Esophagus squamous epithelium (tissue), 5 donors: ENCODE results near the gene MLPH. TPM values are rescaled to one million over a fixed set of nuclear protein-coding genes. Genes with fewer than 3 reads are reported as not detected.

Experiments used
- DNase-seq: peaks from one replicate; lab custom pipeline; 2025; lab: John Stamatoyannopoulos, UW
- H3K27ac ChIP-seq, 4 donors: fragments of 200-600 bp; sonication (generic); one replicate each; pipeline ENCODE4 v1.5.1; 2016 to 2019; ENCODE audit warnings: mild to moderate bottlenecking in 1 of 4
- H3K27me3 ChIP-seq, 4 donors: fragments of 200-600 bp; sonication (generic); 1 replicate in 3 of 4; 2 replicates in 1 of 4; pipeline versions ENCODE4 v1.5.1 to v1.6.0; 2017 to 2021; ENCODE audit warnings: antibody characterized with exemption in 1 of 4
- H3K36me3 ChIP-seq, 3 donors: fragments of 200-600 bp; sonication (generic); one replicate each; pipeline ENCODE4 v1.5.1; 2016 to 2019
- H3K4me1 ChIP-seq, 3 donors: fragments of 200-600 bp; sonication (generic); one replicate each; pipeline ENCODE4 v1.5.1; 2017 to 2019
- H3K4me3 ChIP-seq, 4 donors: fragments of 200-600 bp; sonication (generic); 1 replicate in 3 of 4; 2 replicates in 1 of 4; pipeline ENCODE4 v1.5.1; 2016 to 2019; ENCODE audit warnings: mild to moderate bottlenecking in 2 of 4, moderate library complexity in 1 of 4
- H3K9me3 ChIP-seq, 3 donors: fragments of 200-600 bp; sonication (generic); one replicate each; pipeline ENCODE4 v1.5.1; 2016 to 2019
- CTCF ChIP-seq, 6 experiments: fragments of 450-650 bp in 4 of 6; fragments of 200-600 bp in 2 of 6; sonication (generic) in 2 of 6; IDR thresholded peaks; one replicate each; pipeline ENCODE4 v1.5.1; 2016 to 2019; ENCODE audit warnings: antibody characterized with exemption in 6 of 6, mild to moderate bottlenecking in 4 of 6, moderate library complexity in 4 of 6
- POLR2A ChIP-seq, 4 donors: fragments of 450-650 bp; IDR thresholded peaks; one replicate each; pipeline ENCODE4 v1.6.1; 2017; ENCODE audit warnings: antibody characterized with exemption in 4 of 4, mild to moderate bottlenecking in 4 of 4, moderate library complexity in 3 of 4
- WGBS, 2 donors: methylation state at CpG; one replicate each; pipeline ENCODE4 v1.1.5; 2018; 5-methylcytosine and 5-hydroxymethylcytosine counted together
- intact Hi-C: fragments of 100-400 bp; cut with DNase I; formaldehyde crosslinking; loops from one replicate; pipeline ENCODE4 v1.15.0; 2022
- total RNA-seq, 4 donors: library from RNA; depleted of rRNA; stranded (reverse); fragments of >200 nt; gene quantifications; one replicate each; pipeline ENCODE4 v1.1.0, GENCODE V29; 2016
- donor health status: DM: yes; HTN: yes; CAD: no.

MLPH gene
- total RNA-seq, 4 donors from 2014 or later: 1.8 to 10.5 (median 7.6) TPM

GRCh38 chr2:237573721-237574415 is 86.8 kb downstream of the MLPH start:
- no peak for DNase-seq
- 83 to 86% methylated on average over 6 to 7 of the region's 8 CpGs for WGBS, 2 donors
- no peaks in the 10 kb centered on the region for H3K27me3 ChIP-seq
- H3K27ac ChIP-seq: no peak overlapping the region
- TF ChIP-seq POLR2A (IDR thresholded peaks at IDR 0.05) (no peak), CTCF (IDR thresholded peaks at IDR 0.05) (no peak)
- intact Hi-C loops: loop anchor here (2.0 kb wide), 1 partner anchor 63 kb away; no protein-coding TSS in a partner anchor
- H3K4me1 ChIP-seq: peaks cover 6 to 37% (median 21%) of the 10 kb centered on the region in 3 donors
- H3K9me3 ChIP-seq: no peaks in the 10 kb centered on the region
- H3K4me3 ChIP-seq: no peak overlapping the region
- H3K36me3 ChIP-seq: no peaks in the 10 kb centered on the region

GRCh38 chr2:237574467-237574866 is 87.4 kb downstream of the MLPH start:
- Histone ChIP-seq H3K4me3 (peak overlapping the region in 2 of 4 donors; percentile 22 to 52), H3K36me3 (no peaks in the 10 kb centered on the region), H3K4me1 (peaks cover 6 to 37% (median 21%) of the 10 kb centered on the region in 3 donors), H3K27ac (peak overlapping the region in 3 of 4 donors; percentile 64 to 84 (median 74)), H3K27me3 (no peaks in the 10 kb centered on the region), H3K9me3 (no peaks in the 10 kb centered on the region)
- TF ChIP-seq CTCF (IDR thresholded peaks at IDR 0.05): no peak
- TF ChIP-seq POLR2A (IDR thresholded peaks at IDR 0.05): no peak
- DNase-seq: no peak
- 87 to 88% methylated on average over 3 to 6 of the region's 9 CpGs for WGBS, 2 donors
- intact Hi-C loops: no loop called here

- Histone ChIP-seq H3K4me3 (peak overlapping the region in 3 of 4 donors; percentile 18 to 52 (median 22)), H3K27me3 (no peaks in the 10 kb centered on the region), H3K4me1 (peaks cover 6 to 37% (median 21%) of the 10 kb centered on the region in 3 donors), H3K27ac (peak overlapping the region; percentile 64 to 84 (median 72)), H3K9me3 (no peaks in the 10 kb centered on the region), H3K36me3 (no peaks in the 10 kb centered on the region)
- WGBS, 2 donors: 24 to 64% methylated on average over 6 of the region's 25 CpGs
- DNase-seq: no peak
- intact Hi-C loops: no loop called here
- TF ChIP-seq CTCF (IDR thresholded peaks at IDR 0.05) (peak in 5 of 6 experiments; percentile 17 to 52 (median 23)), POLR2A (IDR thresholded peaks at IDR 0.05) (no peak)
Observed at GRCh38 chr2:237574894-237575868, 88.1 kb downstream of the MLPH start.

DNA sequence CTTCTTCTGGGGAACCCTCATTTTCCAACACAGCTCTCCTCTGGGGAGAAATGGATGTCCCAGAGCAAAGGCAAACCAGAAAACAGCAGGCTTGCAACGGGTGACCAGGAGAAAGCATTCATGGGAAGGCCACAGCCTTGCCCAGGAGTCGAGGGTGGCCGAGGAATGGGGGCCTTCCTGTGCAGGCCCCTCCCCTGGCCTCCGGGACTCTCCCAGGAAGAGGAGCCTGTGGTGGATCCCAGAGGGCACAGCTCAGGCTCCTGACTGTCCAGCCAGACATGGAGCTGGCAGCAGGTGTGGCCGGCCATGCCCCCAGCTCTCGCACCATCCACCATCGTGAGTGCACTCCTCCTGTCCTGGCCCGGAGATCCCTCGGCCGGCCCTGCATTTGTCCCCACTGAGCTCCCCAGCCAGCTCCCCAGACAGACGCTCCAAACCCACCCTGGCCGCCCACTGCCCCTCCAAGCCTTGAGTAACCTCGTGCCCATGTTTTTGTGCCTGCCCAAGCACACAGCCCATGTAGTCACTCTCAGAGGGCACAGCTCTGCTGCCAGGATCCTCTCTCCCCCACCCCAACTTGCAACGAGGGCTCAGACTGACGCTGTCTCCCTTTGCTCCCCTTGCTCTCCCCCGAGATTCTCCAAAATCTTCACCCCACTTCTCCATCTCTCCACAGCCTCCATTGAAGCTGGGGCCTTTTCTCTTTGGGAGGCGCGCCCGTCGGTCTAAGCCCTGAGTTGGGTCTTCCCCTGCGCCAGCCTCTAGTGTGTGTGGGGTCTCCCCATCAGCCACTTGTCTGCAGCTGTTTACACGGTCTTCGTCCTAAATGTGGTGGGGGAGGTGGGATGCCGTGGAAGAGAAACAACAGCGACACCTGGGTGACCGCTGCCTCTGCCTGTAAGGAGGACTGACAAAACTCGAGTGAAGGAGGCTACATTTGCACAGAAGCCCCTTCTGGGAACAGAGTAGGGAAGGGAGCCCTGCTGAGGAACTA is 89.1 kb downstream of the MLPH start:
- 85 to 91% methylated on average over 13 to 17 of the region's 27 CpGs for WGBS, 2 donors
- Histone ChIP-seq H3K4me1 (peaks cover 6 to 37% (median 21%) of the 10 kb centered on the region in 3 donors), H3K36me3 (no peaks in the 10 kb centered on the region), H3K27ac (peak overlapping the region; percentile 64 to 84 (median 72)), H3K4me3 (no peak overlapping the region), H3K9me3 (no peaks in the 10 kb centered on the region), H3K27me3 (no peaks in the 10 kb centered on the region)
- no peak for DNase-seq
- intact Hi-C loops: no loop called here
- TF ChIP-seq POLR2A (IDR thresholded peaks at IDR 0.05): no peak
- no peak for TF ChIP-seq CTCF (IDR thresholded peaks at IDR 0.05)
